Left hindlimb (tissue), 1 donor: ENCODE results near the gene GPATCH2L.

Source experiments
- DNase-seq: peaks from one replicate; pipeline ENCODE4 v3.0.0-alpha.2; 2018

GPATCH2L gene

GRCh38 chr14:76136476-76137110 lies 15.1 kb upstream of the GPATCH2L start:
- no peak for DNase-seq

- DNase-seq = no peak
These were observed 13.5 kb upstream of the GPATCH2L start for GRCh38 chr14:76138119-76138757.

GRCh38 chr14:76138758-76139723 lies 12.7 kb upstream of the GPATCH2L start:
- no peak for DNase-seq

- no peak for DNase-seq
These were observed 8.1 kb upstream of the GPATCH2L start for GRCh38 chr14:76143642-76144041.

GRCh38 chr14:76146976-76147375 lies 4.7 kb upstream of the GPATCH2L start:
- no peak for DNase-seq

- DNase-seq = no peak
These were observed 2.5 kb upstream of the GPATCH2L start for GRCh38 chr14:76149196-76149595.

GRCh38 chr14:76152333-76152681 lies 585 bp downstream of the GPATCH2L start:
- peak; percentile 69 for DNase-seq

GRCh38 chr14:76153919-76154318 lies 2.2 kb downstream of the GPATCH2L start:
- no peak for DNase-seq

GRCh38 chr14:76154539-76155126 lies 2.9 kb downstream of the GPATCH2L start:
- no peak for DNase-seq

- DNase-seq = no peak
These were observed 12.1 kb downstream of the GPATCH2L start for GRCh38 chr14:76163668-76164363.

- no peak for DNase-seq
These were observed 16.8 kb downstream of the GPATCH2L start for GRCh38 chr14:76168531-76168930.

GRCh38 chr14:76169776-76170175 lies 18.1 kb downstream of the GPATCH2L start:
- DNase-seq = no peak

- no peak for DNase-seq
These were observed 23.3 kb downstream of the GPATCH2L start for GRCh38 chr14:76174982-76175381.

- DNase-seq = no peak
These were observed 24.2 kb downstream of the GPATCH2L start for GRCh38 chr14:76175942-76176341.

GRCh38 chr14:76181546-76181945 lies 29.8 kb downstream of the GPATCH2L start:
- no peak for DNase-seq

GRCh38 chr14:76186308-76187027 lies 34.7 kb downstream of the GPATCH2L start:
- no peak for DNase-seq

- no peak for DNase-seq
These were observed 39.6 kb downstream of the GPATCH2L start for GRCh38 chr14:76191297-76191696.

GRCh38 chr14:76193696-76194095 lies 42.0 kb downstream of the GPATCH2L start:
- no peak for DNase-seq

GRCh38 chr14:76194327-76194726 lies 42.6 kb downstream of the GPATCH2L start:
- no peak for DNase-seq

GRCh38 chr14:76195003-76195402 lies 43.3 kb downstream of the GPATCH2L start:
- DNase-seq = no peak

- DNase-seq = no peak
These were observed 45.4 kb downstream of the GPATCH2L start for GRCh38 chr14:76196980-76197695.
